HEK293 (cell line): Measurements from ENCODE around the gene SECTM1.
A peak's percentile ranks its signal among the peaks of the same experiment; 100 is the strongest.

Source experiments
- EGR2 ChIP-seq: fragments of 450-650 bp; formaldehyde crosslinking; IDR thresholded peaks from 2 replicates; pipeline ENCODE4 v1.5.1; 2016; ENCODE audit warnings: low read depth, missing biosample characterization, missing genetic modification characterization
- FEZF1 ChIP-seq: fragments of 450-650 bp; formaldehyde crosslinking; IDR thresholded peaks from 2 replicates; pipeline ENCODE4 v1.5.1; 2016; ENCODE audit warnings: missing biosample characterization, missing genetic modification characterization
- GLI4 ChIP-seq: fragments of 450-650 bp; formaldehyde crosslinking; IDR thresholded peaks from 2 replicates; pipeline ENCODE4 v1.5.1; 2016; ENCODE audit warnings: missing biosample characterization, missing genetic modification characterization
- GLIS1 ChIP-seq: fragments of 450-650 bp; formaldehyde crosslinking; IDR thresholded peaks from 2 replicates; pipeline ENCODE4 v1.5.1; 2016; ENCODE audit warnings: missing biosample characterization, missing genetic modification characterization
- GLIS2 ChIP-seq: fragments of 450-650 bp; formaldehyde crosslinking; IDR thresholded peaks from 2 replicates; pipeline ENCODE4 v1.5.1; 2016; ENCODE audit warnings: missing biosample characterization, missing genetic modification characterization
- HOXA7 ChIP-seq: sonication (generic); formaldehyde crosslinking; IDR thresholded peaks from 2 replicates; pipeline ENCODE4 v1.8.1; 2022; ENCODE audit warnings: missing genetic modification reagents, borderline replicate concordance
- HOXC10 ChIP-seq: sonication (generic); formaldehyde crosslinking; IDR thresholded peaks from 2 replicates; pipeline ENCODE4 v1.8.1; 2023; ENCODE audit warnings: mild to moderate bottlenecking, missing genetic modification reagents
- IKZF3 ChIP-seq: fragments of 450-650 bp; IDR thresholded peaks from 2 replicates; pipeline ENCODE4 v1.5.0; 2018; ENCODE audit warnings: missing biosample characterization, mild to moderate bottlenecking, missing genetic modification characterization, moderate library complexity
- MYNN ChIP-seq: fragments of 450-650 bp; formaldehyde crosslinking; IDR thresholded peaks from 2 replicates; pipeline ENCODE4 v1.5.1; 2016; ENCODE audit warnings: missing biosample characterization, missing genetic modification characterization, borderline replicate concordance
- SCRT1 ChIP-seq: fragments of 450-650 bp; formaldehyde crosslinking; IDR thresholded peaks from 2 replicates; pipeline ENCODE4 v1.5.1; 2016; ENCODE audit warnings: missing biosample characterization, missing genetic modification characterization, borderline replicate concordance
- ZBTB26 ChIP-seq: fragments of 450-650 bp; formaldehyde crosslinking; optimal IDR thresholded peaks from 2 replicates; pipeline ENCODE3; 2016; ENCODE audit warnings: missing biosample characterization, mild to moderate bottlenecking, missing genetic modification characterization
- ZFHX2 ChIP-seq: fragments of 450-650 bp; formaldehyde crosslinking; conservative IDR thresholded peaks from 2 replicates; pipeline ENCODE4 v1.5.1; 2016; ENCODE audit warnings: missing biosample characterization, missing genetic modification characterization
- ZFP37 ChIP-seq: fragments of 450-650 bp; formaldehyde crosslinking; IDR thresholded peaks from 2 replicates; pipeline ENCODE4 v1.5.1; 2016; ENCODE audit warnings: missing biosample characterization, missing genetic modification characterization
- ZNF10 ChIP-seq: fragments of 450-650 bp; formaldehyde crosslinking; IDR thresholded peaks from 2 replicates; pipeline ENCODE4 v1.5.1; 2017; ENCODE audit warnings: missing biosample characterization, missing genetic modification characterization
- ZNF114 ChIP-seq: fragments of 450-650 bp; formaldehyde crosslinking; IDR thresholded peaks from 2 replicates; pipeline ENCODE4 v1.5.0; 2017; ENCODE audit warnings: missing biosample characterization, missing genetic modification characterization
- ZNF140 ChIP-seq: fragments of 450-650 bp; formaldehyde crosslinking; IDR thresholded peaks from 2 replicates; pipeline ENCODE4 v1.5.1; 2016; ENCODE audit warnings: missing biosample characterization, missing genetic modification characterization
- ZNF175 ChIP-seq: fragments of 450-650 bp; formaldehyde crosslinking; IDR thresholded peaks from 2 replicates; pipeline ENCODE4 v1.5.1; 2016; ENCODE audit warnings: missing biosample characterization, missing genetic modification characterization
- ZNF280D ChIP-seq: fragments of 450-650 bp; formaldehyde crosslinking; IDR thresholded peaks from 2 replicates; pipeline ENCODE4 v1.5.1; 2016; ENCODE audit warnings: missing biosample characterization, missing genetic modification characterization
- ZNF311 ChIP-seq: fragments of 450-650 bp; formaldehyde crosslinking; IDR thresholded peaks from 2 replicates; pipeline ENCODE4 v1.5.1; 2017; ENCODE audit warnings: missing biosample characterization, missing genetic modification characterization, borderline replicate concordance
- ZNF366 ChIP-seq: fragments of 450-650 bp; formaldehyde crosslinking; conservative IDR thresholded peaks from 2 replicates; pipeline ENCODE4 v1.5.1; 2016; ENCODE audit warnings: missing biosample characterization, missing genetic modification characterization
- ZNF48 ChIP-seq: fragments of 450-650 bp; formaldehyde crosslinking; IDR thresholded peaks from 2 replicates; pipeline ENCODE4 v1.5.1; 2016; ENCODE audit warnings: missing biosample characterization, missing genetic modification characterization
- ZNF518A ChIP-seq: fragments of 450-650 bp; formaldehyde crosslinking; conservative IDR thresholded peaks from 2 replicates; pipeline ENCODE4 v1.5.1; 2016; ENCODE audit warnings: low read depth, missing biosample characterization, missing genetic modification characterization
- ZNF555 ChIP-seq: fragments of 450-650 bp; formaldehyde crosslinking; conservative IDR thresholded peaks from 2 replicates; pipeline ENCODE4 v1.5.1; 2017; ENCODE audit warnings: missing biosample characterization, mild to moderate bottlenecking, missing genetic modification characterization, inconsistent platforms
- ZNF596 ChIP-seq: fragments of 450-650 bp; IDR thresholded peaks from 2 replicates; pipeline ENCODE4 v1.5.0; 2018; ENCODE audit warnings: missing biosample characterization, mild to moderate bottlenecking, missing genetic modification characterization, moderate library complexity
- ZNF600 ChIP-seq: fragments of 450-650 bp; formaldehyde crosslinking; IDR thresholded peaks from 2 replicates; pipeline ENCODE4 v1.5.1; 2016; ENCODE audit warnings: missing biosample characterization, missing genetic modification characterization
- ZNF623 ChIP-seq: fragments of 450-650 bp; formaldehyde crosslinking; IDR thresholded peaks from 2 replicates; pipeline ENCODE4 v1.5.1; 2016; ENCODE audit warnings: missing biosample characterization, missing genetic modification characterization
- ZNF664 ChIP-seq: fragments of 450-650 bp; formaldehyde crosslinking; IDR thresholded peaks from 2 replicates; pipeline ENCODE4 v1.5.1; 2016; ENCODE audit warnings: missing biosample characterization, missing genetic modification characterization
- ZNF704 ChIP-seq: fragments of 450-650 bp; formaldehyde crosslinking; IDR thresholded peaks from 2 replicates; pipeline ENCODE4 v1.5.1; 2016; ENCODE audit warnings: missing biosample characterization, missing genetic modification characterization
- ZNF792 ChIP-seq: fragments of 450-650 bp; formaldehyde crosslinking; IDR thresholded peaks from 2 replicates; pipeline ENCODE4 v1.5.1; 2016; ENCODE audit warnings: missing biosample characterization, missing genetic modification characterization
- ZSCAN16 ChIP-seq: fragments of 450-650 bp; formaldehyde crosslinking; IDR thresholded peaks from 2 replicates; pipeline ENCODE4 v1.5.1; 2016; ENCODE audit warnings: missing biosample characterization, missing genetic modification characterization
- ZSCAN30 ChIP-seq: fragments of 450-650 bp; IDR thresholded peaks from 2 replicates; pipeline ENCODE4 v1.5.1; 2018; ENCODE audit warnings: missing biosample characterization, mild to moderate bottlenecking, missing genetic modification characterization, moderate library complexity

SECTM1 gene

GRCh38 chr17:82301916-82302567 lies 31.5 kb downstream of the SECTM1 start (continued):
- TF ChIP-seq ZNF280D (tag by site-specific recombination) (no peak), ZNF704 (no peak), ZNF792 (tag by site-specific recombination) (no peak), FEZF1 (tag by site-specific recombination) (no peak), ZNF518A (tag by site-specific recombination) (no peak), IKZF3 (tag by site-specific recombination) (no peak), GLI4 (no peak), ZSCAN16 (tag by site-specific recombination) (no peak), SCRT1 (no peak), ZNF555 (no peak), GLIS1 (tag by site-specific recombination) (peak; percentile 81), ZNF664 (no peak), ZNF596 (no peak), ZFHX2 (tag by site-specific recombination) (0 out of 2 replicates have a peak, but pooled peaks have one; percentile 29), ZNF366 (tag by site-specific recombination) (no peak), ZNF140 (tag by site-specific recombination) (no peak), GLIS2 (tag by site-specific recombination) (peak; percentile 61), ZBTB26 (tag by site-specific recombination) (no peak), ZSCAN30 (tag by site-specific recombination) (no peak), ZNF114 (tag by site-specific recombination) (no peak), ZNF10 (tag by site-specific recombination) (no peak), HOXC10 (CRISPR knock-in tag) (no peak), HOXA7 (CRISPR knock-in tag) (no peak), MYNN (tag by site-specific recombination) (no peak), ZNF623 (no peak), ZNF48 (tag by site-specific recombination) (no peak), ZNF600 (no peak), ZNF175 (tag by site-specific recombination) (no peak), EGR2 (tag by site-specific recombination) (0 out of 2 replicates have a peak, but pooled peaks have one; percentile 30), ZNF311 (no peak), ZFP37 (no peak)
